Stimulated activated CD4-positive, alpha-beta T cell treated with anti-CD3 and anti-CD28 coated beads, Interleukin-2, amount 100 ng/mL, for 48 hours (primary cell): ENCODE measurements around the gene VTI1A.

Source experiments
- DNase-seq, 2 donors: peaks; one replicate each; pipeline ENCODE4 v3.0.0-alpha.2; 2020

The VTI1A gene

DNA sequence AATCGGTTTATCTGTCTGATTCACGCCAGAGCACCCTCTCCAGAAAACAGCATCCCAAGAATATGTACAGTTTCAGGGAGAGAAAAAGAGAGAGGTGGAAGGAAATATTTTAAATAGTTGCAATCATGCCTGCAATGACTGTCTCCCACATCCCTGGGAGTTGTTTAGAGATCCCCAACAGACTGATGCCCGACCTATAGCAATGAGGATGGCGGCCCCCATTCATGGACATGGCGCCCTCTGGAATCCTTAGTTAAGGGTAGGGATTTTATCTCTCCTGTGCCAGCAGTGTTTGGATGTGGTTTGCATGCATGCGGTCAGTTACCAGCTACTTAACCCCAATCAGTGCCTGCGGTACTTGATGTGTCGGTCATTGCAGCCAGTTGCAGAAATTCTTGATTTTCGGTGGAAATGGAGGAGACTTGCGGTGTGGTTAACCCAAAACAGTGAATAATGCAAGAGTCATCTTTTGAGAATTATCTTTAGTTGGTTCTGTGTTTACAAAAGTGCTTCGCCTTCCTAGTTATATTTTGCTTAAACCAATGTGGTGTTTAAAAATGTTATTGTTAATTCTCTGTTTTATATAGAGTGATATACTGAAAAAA lies 317.0 kb downstream of the VTI1A start:
- DNase-seq = no peak

- DNase-seq = no peak
Measured at GRCh38 chr10:112765717-112766235, 318.8 kb downstream of the VTI1A start.

DNA sequence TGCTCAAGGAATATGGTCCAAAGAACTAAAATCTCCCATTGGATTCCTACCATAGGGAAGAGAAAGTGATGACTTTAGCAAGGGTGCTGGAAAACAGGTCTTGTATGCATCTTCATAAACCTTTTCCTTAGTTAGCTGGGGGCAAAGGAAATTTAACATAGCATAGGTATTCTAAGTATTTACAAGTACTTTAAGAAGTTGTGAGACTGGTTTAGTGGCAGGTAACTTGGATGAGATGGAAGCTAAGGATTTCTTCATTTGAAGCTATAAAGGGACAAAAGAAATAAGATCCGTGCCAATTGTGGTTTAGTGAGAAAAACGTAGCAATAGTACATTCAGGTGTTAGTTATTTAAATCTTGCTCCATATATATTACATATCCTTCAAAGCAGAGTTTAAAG lies 319.6 kb downstream of the VTI1A start:
- no peak for DNase-seq

DNA sequence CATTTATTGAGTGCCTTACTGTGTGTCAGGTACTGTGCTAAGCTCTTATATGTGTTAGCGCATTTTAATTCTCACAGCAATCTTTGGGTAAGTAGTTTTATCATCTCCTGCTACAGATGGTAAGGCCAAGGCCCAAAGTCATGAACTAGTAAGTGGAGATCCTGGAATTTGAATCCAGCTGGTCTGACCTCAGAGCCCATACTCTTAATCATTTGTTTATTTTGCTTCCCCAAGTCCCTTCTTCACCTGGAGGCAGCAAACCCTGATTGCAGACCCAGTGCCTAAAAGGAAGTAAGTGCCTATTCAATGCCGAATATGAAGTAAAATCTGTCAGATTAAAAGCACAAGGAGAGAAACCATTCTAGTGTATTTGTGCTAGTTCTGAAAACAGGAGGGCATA lies 320.1 kb downstream of the VTI1A start:
- DNase-seq = no peak

- DNase-seq = no peak
Measured at GRCh38 chr10:112768121-112768520, 321.1 kb downstream of the VTI1A start.

GRCh38 chr10:112769081-112769480 lies 322.1 kb downstream of the VTI1A start:
- DNase-seq = no peak

DNA sequence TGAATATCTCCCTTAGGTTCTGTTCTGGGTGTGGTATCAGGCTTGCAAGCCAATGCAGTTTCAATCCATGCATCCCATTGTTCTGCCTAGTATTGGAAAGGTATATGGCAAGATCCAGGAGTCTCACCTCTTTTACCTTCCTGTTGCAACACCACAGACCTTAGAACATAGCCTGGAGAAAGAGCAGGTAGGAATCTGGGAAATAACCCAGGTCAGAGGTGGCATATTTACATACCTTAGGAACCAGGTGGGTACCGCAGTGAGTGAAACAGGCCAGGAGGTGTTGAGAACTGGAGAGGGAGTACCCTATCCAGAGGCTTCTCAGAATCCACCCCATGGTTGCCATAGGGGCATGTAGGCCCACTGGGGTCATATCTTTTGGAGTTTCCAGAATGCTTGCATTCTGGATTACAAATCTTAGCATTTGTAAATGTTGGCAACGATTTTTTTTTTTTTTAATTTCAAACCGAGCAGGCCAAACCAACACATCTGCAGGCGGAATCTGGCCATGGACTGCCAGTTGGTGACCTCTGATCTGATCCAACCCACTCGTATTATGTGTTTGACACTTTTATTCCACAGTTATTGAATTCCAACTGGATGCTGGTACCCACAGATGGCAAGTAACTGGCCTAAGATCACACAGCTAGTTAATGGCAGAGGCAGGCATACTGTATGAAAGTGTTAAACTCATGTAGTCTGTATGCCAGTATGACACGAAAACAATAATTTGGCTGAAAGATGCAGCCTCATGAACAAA lies 322.8 kb downstream of the VTI1A start:
- DNase-seq = no peak

GRCh38 chr10:112771733-112772132 lies 324.7 kb downstream of the VTI1A start:
- no peak for DNase-seq

DNA sequence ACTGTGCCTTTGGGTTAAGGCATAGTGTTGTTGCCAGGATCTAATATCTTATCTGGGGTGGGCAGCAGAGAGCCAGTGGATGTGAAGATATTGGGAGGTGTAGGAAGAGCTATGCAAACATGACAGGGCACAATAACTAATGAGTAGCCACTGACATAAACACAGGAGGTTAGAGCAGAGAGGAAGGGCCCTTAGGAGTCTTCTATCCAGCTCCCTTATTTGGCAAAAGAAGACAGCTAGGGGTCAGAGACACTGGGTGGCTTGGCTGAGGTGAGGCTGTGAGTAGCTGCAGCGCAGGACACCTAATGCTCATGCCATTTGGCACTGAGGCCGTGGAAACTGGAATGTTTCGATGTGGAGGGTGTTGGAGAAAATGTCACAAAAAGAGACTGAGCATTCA lies 326.8 kb downstream of the VTI1A start:
- no peak for DNase-seq

- DNase-seq = no peak
Measured at GRCh38 chr10:112774210-112774609, 327.2 kb downstream of the VTI1A start.

GRCh38 chr10:112774798-112775197 lies 327.8 kb downstream of the VTI1A start:
- DNase-seq = no peak

GRCh38 chr10:112775381-112775780 lies 328.4 kb downstream of the VTI1A start:
- DNase-seq = no peak

- DNase-seq = no peak
Measured at GRCh38 chr10:112775892-112776674, 329.1 kb downstream of the VTI1A start.

DNA sequence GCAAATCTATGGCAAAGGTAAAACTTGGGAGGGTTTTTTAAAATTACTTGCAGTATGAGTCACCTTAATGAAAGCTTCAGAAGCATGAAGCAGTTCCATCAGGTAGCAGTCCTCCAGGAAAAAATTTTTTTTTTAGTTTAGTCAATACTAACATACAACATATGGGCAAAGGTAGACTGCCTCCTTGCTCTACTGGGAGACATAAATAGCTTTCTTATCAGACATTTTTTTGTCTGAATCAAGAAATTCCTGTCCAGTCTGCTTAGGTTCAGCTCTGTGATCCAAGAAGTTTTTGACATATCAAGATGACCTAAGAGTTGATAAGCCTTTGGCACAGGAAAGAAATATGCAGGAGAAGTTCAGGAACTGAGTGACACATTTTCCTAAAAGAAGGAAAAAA lies 331.6 kb downstream of the VTI1A start:
- no peak for DNase-seq

DNA sequence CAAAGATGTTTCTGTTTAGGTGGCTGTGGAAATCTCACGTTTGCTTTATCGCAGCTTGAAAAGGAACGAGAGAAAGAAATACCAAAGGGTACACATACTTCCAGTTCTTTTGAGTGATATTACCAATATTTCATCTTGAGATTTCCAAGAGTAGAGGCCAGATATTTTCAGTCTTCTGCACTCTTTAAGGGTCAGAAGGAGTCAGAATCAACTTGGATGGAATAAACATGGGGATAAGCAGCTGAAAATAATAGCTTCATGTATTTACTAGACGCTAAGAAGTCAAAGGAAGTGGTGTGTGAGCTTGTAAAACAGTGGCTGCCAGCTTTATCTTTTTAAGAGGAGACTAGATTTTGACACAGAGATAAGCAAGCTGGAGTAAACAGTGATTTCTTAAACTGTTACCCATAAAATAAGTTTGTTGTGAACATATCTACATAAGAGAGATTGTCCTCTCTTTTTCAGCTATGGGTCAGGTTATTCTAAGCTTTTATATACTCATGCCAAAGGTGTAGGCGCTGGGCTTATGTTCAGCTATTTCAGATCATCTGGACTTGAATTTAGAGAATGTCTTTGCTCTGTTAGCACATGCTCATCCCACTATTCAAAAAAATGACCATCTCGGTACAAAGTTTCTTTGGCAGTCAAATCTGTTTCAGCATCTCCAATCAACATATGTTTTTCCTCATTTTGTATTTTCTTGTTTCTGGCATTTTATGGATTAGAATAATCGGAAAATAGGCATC lies 332.2 kb downstream of the VTI1A start:
- DNase-seq = no peak

DNA sequence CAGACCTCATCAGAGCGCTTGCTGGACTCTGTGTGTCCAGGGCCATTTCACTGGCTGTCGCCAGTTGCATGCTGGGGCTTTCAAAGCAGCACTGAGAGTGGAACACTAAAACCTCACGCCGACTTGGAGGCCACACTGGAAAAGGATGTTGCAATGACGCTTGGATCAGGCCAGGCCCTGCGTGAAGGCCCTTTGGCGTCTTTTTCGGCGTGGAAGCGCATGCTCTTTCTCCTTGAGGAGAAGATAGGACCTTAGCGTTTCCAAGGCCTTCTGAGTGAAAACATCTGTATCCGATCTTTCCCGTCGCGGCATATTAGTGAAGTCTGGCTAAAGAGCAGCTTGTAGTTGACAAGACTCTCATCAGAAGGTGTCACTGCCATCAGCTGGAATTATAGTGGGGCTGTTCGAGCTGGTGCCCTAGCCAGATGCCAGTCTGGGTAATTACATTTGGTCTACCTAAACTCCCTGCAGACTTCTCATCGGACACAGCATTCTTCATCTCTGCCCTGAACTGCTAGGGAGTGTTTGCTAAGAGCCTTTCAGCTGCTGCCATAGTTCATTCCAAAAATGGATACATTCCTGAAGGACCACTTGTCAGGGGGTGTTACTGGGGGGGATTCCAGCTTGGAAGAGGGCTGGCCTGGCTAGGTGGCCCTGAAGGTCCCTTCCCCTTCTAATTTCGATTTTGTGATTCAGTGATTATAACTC lies 335.3 kb downstream of the VTI1A start:
- no peak for DNase-seq

- no peak for DNase-seq
Measured at GRCh38 chr10:112783351-112784021, 336.5 kb downstream of the VTI1A start.

- DNase-seq = no peak
Measured at GRCh38 chr10:112784022-112784461, 337.0 kb downstream of the VTI1A start.

GRCh38 chr10:112785089-112785488 lies 338.1 kb downstream of the VTI1A start:
- DNase-seq = no peak

GRCh38 chr10:112789248-112789647 lies 342.2 kb downstream of the VTI1A start:
- no peak for DNase-seq

- DNase-seq = no peak
Measured at GRCh38 chr10:112790030-112790429, 343.0 kb downstream of the VTI1A start.

- no peak for DNase-seq
Measured at GRCh38 chr10:112790921-112791320, 343.9 kb downstream of the VTI1A start.
